ENCODE results near the gene ARRDC3.
A peak's percentile ranks its signal among the peaks of the same experiment; 100 is the strongest.

The ARRDC3 gene

GRCh38 chr5:91383027-91383955, at the start of gene ARRDC3:
Gene ARRDC3 (minus strand): TSS chr5:91383317. CDS start chr5:91383092, 225 bp downstream.
- Mint-ChIP-seq H3K27ac (peak within 1 kb of the TSS; percentile 94), H3K4me1 (ENCODE audit: low read depth) (peaks cover 27% of the 10 kb centered on the region), H3K9me3 (no peaks in the 10 kb centered on the region), H3K4me3 (peak within 1 kb of the TSS; percentile 95), H3K36me3 (ENCODE audit: low read depth) (peaks cover 9% of the 10 kb centered on the region), H3K27me3 (no peaks in the 10 kb centered on the region)

GRCh38 chr5:91430949-91431348, 47.8 kb upstream of the ARRDC3 start:
- no peak overlapping the region for H3K27ac Mint-ChIP-seq
- peaks cover 9% of the 10 kb centered on the region for H3K36me3 Mint-ChIP-seq (ENCODE audit: low read depth)
- H3K27me3 Mint-ChIP-seq = no peaks in the 10 kb centered on the region
- peaks cover 26% of the 10 kb centered on the region for H3K4me1 Mint-ChIP-seq (ENCODE audit: low read depth)
- peaks cover 18% of the 10 kb centered on the region for H3K9me3 Mint-ChIP-seq
- H3K4me3 Mint-ChIP-seq = no peak overlapping the region

GRCh38 chr5:91424638-91425436, 41.7 kb upstream of the ARRDC3 start:
- Mint-ChIP-seq H3K4me3 (no peak overlapping the region), H3K36me3 (ENCODE audit: low read depth) (peaks cover 4% of the 10 kb centered on the region), H3K9me3 (peaks cover 15% of the 10 kb centered on the region), H3K4me1 (ENCODE audit: low read depth) (peaks cover 8% of the 10 kb centered on the region), H3K27ac (no peak overlapping the region), H3K27me3 (no peaks in the 10 kb centered on the region)

- no peaks in the 10 kb centered on the region for H3K36me3 Mint-ChIP-seq (ENCODE audit: low read depth)
- H3K4me1 Mint-ChIP-seq (ENCODE audit: low read depth) = peaks cover 11% of the 10 kb centered on the region
- H3K27ac Mint-ChIP-seq = no peak overlapping the region
- H3K27me3 Mint-ChIP-seq = no peaks in the 10 kb centered on the region
- H3K9me3 Mint-ChIP-seq = peaks cover 8% of the 10 kb centered on the region
- H3K4me3 Mint-ChIP-seq = no peak overlapping the region
Measured at GRCh38 chr5:91423871-91424270, 40.8 kb upstream of the ARRDC3 start.

- Mint-ChIP-seq H3K9me3 (no peaks in the 10 kb centered on the region), H3K27me3 (no peaks in the 10 kb centered on the region), H3K36me3 (ENCODE audit: low read depth) (no peaks in the 10 kb centered on the region), H3K4me3 (no peak overlapping the region), H3K27ac (no peak overlapping the region), H3K4me1 (ENCODE audit: low read depth) (peaks cover 12% of the 10 kb centered on the region)
Measured at GRCh38 chr5:91420879-91421278, 37.8 kb upstream of the ARRDC3 start.

- H3K36me3 Mint-ChIP-seq (ENCODE audit: low read depth) = no peaks in the 10 kb centered on the region
- H3K27ac Mint-ChIP-seq = no peak overlapping the region
- H3K4me1 Mint-ChIP-seq (ENCODE audit: low read depth) = peaks cover 18% of the 10 kb centered on the region
- no peaks in the 10 kb centered on the region for H3K27me3 Mint-ChIP-seq
- H3K4me3 Mint-ChIP-seq = no peak overlapping the region
- H3K9me3 Mint-ChIP-seq = no peaks in the 10 kb centered on the region
Measured at GRCh38 chr5:91419571-91420537, 36.7 kb upstream of the ARRDC3 start.

- no peak overlapping the region for H3K27ac Mint-ChIP-seq
Measured at GRCh38 chr5:91419136-91419535, 36.0 kb upstream of the ARRDC3 start.

GRCh38 chr5:91418158-91418557, 35.0 kb upstream of the ARRDC3 start:
- Mint-ChIP-seq H3K4me3 (no peak overlapping the region), H3K9me3 (no peaks in the 10 kb centered on the region), H3K27ac (no peak overlapping the region), H3K27me3 (no peaks in the 10 kb centered on the region), H3K4me1 (ENCODE audit: low read depth) (peaks cover 18% of the 10 kb centered on the region), H3K36me3 (ENCODE audit: low read depth) (no peaks in the 10 kb centered on the region)

More at GRCh38 chr5:91419136-91419535, 36.0 kb upstream of the ARRDC3 start:
- Mint-ChIP-seq H3K4me3 (no peak overlapping the region), H3K9me3 (no peaks in the 10 kb centered on the region), H3K27me3 (no peaks in the 10 kb centered on the region), H3K36me3 (ENCODE audit: low read depth) (no peaks in the 10 kb centered on the region), H3K4me1 (ENCODE audit: low read depth) (peaks cover 18% of the 10 kb centered on the region)

- no peaks in the 10 kb centered on the region for H3K27me3 Mint-ChIP-seq
Measured at GRCh38 chr5:91417219-91417618, 34.1 kb upstream of the ARRDC3 start.

GRCh38 chr5:91416491-91416890, 33.4 kb upstream of the ARRDC3 start:
- Mint-ChIP-seq H3K4me3 (no peak overlapping the region), H3K36me3 (ENCODE audit: low read depth) (no peaks in the 10 kb centered on the region), H3K27me3 (no peaks in the 10 kb centered on the region), H3K27ac (no peak overlapping the region), H3K4me1 (ENCODE audit: low read depth) (peaks cover 14% of the 10 kb centered on the region), H3K9me3 (no peaks in the 10 kb centered on the region)

More at GRCh38 chr5:91417219-91417618, 34.1 kb upstream of the ARRDC3 start:
- peaks cover 18% of the 10 kb centered on the region for H3K4me1 Mint-ChIP-seq (ENCODE audit: low read depth)
- H3K36me3 Mint-ChIP-seq (ENCODE audit: low read depth) = no peaks in the 10 kb centered on the region
- H3K4me3 Mint-ChIP-seq = no peak overlapping the region
- no peak overlapping the region for H3K27ac Mint-ChIP-seq
- H3K9me3 Mint-ChIP-seq = no peaks in the 10 kb centered on the region

GRCh38 chr5:91409304-91409703, 26.2 kb upstream of the ARRDC3 start:
- Mint-ChIP-seq H3K9me3 (no peaks in the 10 kb centered on the region), H3K4me1 (ENCODE audit: low read depth) (no peaks in the 10 kb centered on the region), H3K36me3 (ENCODE audit: low read depth) (no peaks in the 10 kb centered on the region), H3K4me3 (no peak overlapping the region), H3K27ac (no peak overlapping the region), H3K27me3 (no peaks in the 10 kb centered on the region)

GRCh38 chr5:91408710-91409109, 25.6 kb upstream of the ARRDC3 start:
- Mint-ChIP-seq H3K36me3 (ENCODE audit: low read depth) (no peaks in the 10 kb centered on the region), H3K27ac (no peak overlapping the region), H3K9me3 (no peaks in the 10 kb centered on the region), H3K4me3 (no peak overlapping the region), H3K4me1 (ENCODE audit: low read depth) (no peaks in the 10 kb centered on the region), H3K27me3 (no peaks in the 10 kb centered on the region)

- Mint-ChIP-seq H3K4me3 (no peak overlapping the region), H3K27me3 (no peaks in the 10 kb centered on the region), H3K27ac (no peak overlapping the region), H3K36me3 (ENCODE audit: low read depth) (no peaks in the 10 kb centered on the region), H3K4me1 (ENCODE audit: low read depth) (no peaks in the 10 kb centered on the region), H3K9me3 (no peaks in the 10 kb centered on the region)
Measured at GRCh38 chr5:91407204-91407603, 24.1 kb upstream of the ARRDC3 start.

GRCh38 chr5:91403438-91403837, 20.3 kb upstream of the ARRDC3 start:
- no peaks in the 10 kb centered on the region for H3K9me3 Mint-ChIP-seq
- H3K36me3 Mint-ChIP-seq (ENCODE audit: low read depth) = no peaks in the 10 kb centered on the region
- H3K4me1 Mint-ChIP-seq (ENCODE audit: low read depth) = no peaks in the 10 kb centered on the region
- H3K27me3 Mint-ChIP-seq = no peaks in the 10 kb centered on the region
- H3K4me3 Mint-ChIP-seq = no peak overlapping the region
- H3K27ac Mint-ChIP-seq = no peak overlapping the region

All from stimulated activated naive CD8-positive, alpha-beta T cell treated with anti-CD3 and anti-CD28 coated beads, Interleukin-15, Interleukin-2, amounts not matched to agents 100 ng/mL and 50 ng/mL, for 24 hours (primary cell).